HL-60 (cell line): ENCODE results near the gene SEC14L1.

Source experiments
- CTCF ChIP-seq: IDR thresholded peaks from one replicate; pipeline ENCODE4 v1.5.1; 2011; ENCODE audit warnings: low read length, control low read depth, inconsistent platforms; ENCODE audit not compliant: insufficient read depth
- POLR2AphosphoS5 ChIP-seq: IDR thresholded peaks from 2 replicates; pipeline ENCODE4 v1.6.1; 2012; ENCODE audit warnings: low read depth
- REST ChIP-seq: IDR thresholded peaks from 2 replicates; pipeline ENCODE4 v1.6.1; 2012; ENCODE audit warnings: low read depth; ENCODE audit not compliant: insufficient replicate concordance

- TF ChIP-seq POLR2AphosphoS5, result no peak
- TF ChIP-seq CTCF, result no peak
- TF ChIP-seq REST, result no peak
Measured at GRCh38 chr17:77148077-77148939, 7.5 kb downstream of the SEC14L1 start.
